ENCODE data around the gene PRPSAP1. TPM values are rescaled to one million over a fixed set of nuclear protein-coding genes. Genes with fewer than 3 reads are reported as not detected.

PRPSAP1 gene
- polyA plus RNA-seq, 4 donors, result 32.2 to 46.7 (median 33.7) TPM

DNA sequence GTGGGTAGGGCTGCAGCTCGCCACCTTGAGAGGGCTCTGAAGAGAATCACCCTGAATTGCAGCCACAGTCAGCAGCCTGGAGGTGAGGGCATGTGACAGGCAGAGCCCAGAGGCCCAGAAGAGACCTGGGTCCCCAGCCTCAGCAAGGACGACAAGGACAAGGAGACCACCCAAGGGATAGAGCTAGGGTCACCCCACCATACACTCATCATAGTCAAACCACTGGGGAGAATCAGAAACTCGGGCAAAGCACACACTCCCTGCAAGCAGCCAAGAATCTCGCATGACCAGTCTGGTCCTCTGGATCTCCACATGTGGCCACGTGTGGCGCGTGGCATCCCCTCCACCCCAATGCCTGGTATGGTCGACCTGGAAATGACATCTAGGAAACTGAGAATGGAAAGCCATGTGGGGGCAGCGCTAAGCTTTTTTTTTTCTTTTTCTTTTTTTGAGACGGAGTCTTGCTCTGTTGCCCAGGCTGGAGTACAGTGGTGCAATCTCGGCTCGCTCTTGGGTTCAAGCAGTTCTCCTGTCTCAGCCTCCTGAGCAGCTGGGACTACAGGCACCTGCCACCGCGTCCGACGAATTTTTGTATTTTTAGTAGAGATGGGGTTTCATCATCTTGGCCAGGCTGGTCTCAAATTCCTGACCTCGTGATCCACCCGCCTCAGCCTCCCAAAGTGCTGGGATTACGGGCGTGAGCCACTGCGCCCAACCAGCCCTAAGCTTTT, 26.1 kb upstream of the PRPSAP1 start:
- Histone ChIP-seq H3K27ac (ENCODE audit: low read depth in 1 of 3, low read length in 2 of 3) (no peak overlapping the region), H3K27me3 (ENCODE audit: control insufficient read depth in 3 of 3, insufficient read depth in 3 of 3, low read length in 3 of 3) (peaks cover 0 to 25% (median 0%) of the 10 kb centered on the region in 3 donors), H3K36me3 (ENCODE audit: control insufficient read depth in 3 of 3, insufficient read depth in 2 of 3, low read depth in 1 of 3, low read length in 3 of 3) (no peaks in the 10 kb centered on the region), H3K4me3 (ENCODE audit: low read depth in 1 of 3, low read length in 3 of 3) (no peak overlapping the region), H3K9me3 (ENCODE audit: control insufficient read depth in 2 of 2, insufficient read depth in 1 of 2, low read depth in 1 of 2, low read length in 1 of 2) (no peaks in the 10 kb centered on the region), H3K4me1 (ENCODE audit: control insufficient read depth in 3 of 3, insufficient read depth in 2 of 3, low read depth in 1 of 3, low read length in 2 of 3) (peaks cover 0 to 21% (median 0%) of the 10 kb centered on the region in 3 donors)
- FAIRE-seq, result no peak
- no peak for DNase-seq
- 84 to 92% (median 86%) methylated on average over 18 to 21 of the region's 21 CpGs for WGBS, 3 donors

- Histone ChIP-seq H3K4me3 (ENCODE audit: low read depth in 1 of 3, low read length in 3 of 3) (no peak overlapping the region), H3K27me3 (ENCODE audit: control insufficient read depth in 3 of 3, insufficient read depth in 3 of 3, low read length in 3 of 3) (peaks cover 0 to 21% (median 0%) of the 10 kb centered on the region in 3 donors), H3K9me3 (ENCODE audit: control insufficient read depth in 2 of 2, insufficient read depth in 1 of 2, low read depth in 1 of 2, low read length in 1 of 2) (no peaks in the 10 kb centered on the region), H3K27ac (ENCODE audit: low read depth in 1 of 3, low read length in 2 of 3) (no peak overlapping the region), H3K36me3 (ENCODE audit: control insufficient read depth in 3 of 3, insufficient read depth in 2 of 3, low read depth in 1 of 3, low read length in 3 of 3) (no peaks in the 10 kb centered on the region), H3K4me1 (ENCODE audit: control insufficient read depth in 3 of 3, insufficient read depth in 2 of 3, low read depth in 1 of 3, low read length in 2 of 3) (peaks cover 0 to 21% (median 0%) of the 10 kb centered on the region in 3 donors)
- FAIRE-seq (no peak), DNase-seq (no peak)
- WGBS, 3 donors, result 92 to 96% (median 93%) methylated on average over 11 of the region's 11 CpGs
Measured at GRCh38 chr17:76379275-76379641, 25.5 kb upstream of the PRPSAP1 start.

GRCh38 chr17:76378548-76379274, 25.0 kb upstream of the PRPSAP1 start:
- WGBS, 3 donors, result 79 to 89% (median 85%) methylated on average over 5 of the region's 5 CpGs
- no peak overlapping the region for H3K27ac ChIP-seq (ENCODE audit: low read depth in 1 of 3, low read length in 2 of 3)
- DNase-seq (no peak), FAIRE-seq (no peak)
- H3K27me3 ChIP-seq (ENCODE audit: control insufficient read depth in 3 of 3, insufficient read depth in 3 of 3, low read length in 3 of 3), result peaks cover 0 to 19% (median 0%) of the 10 kb centered on the region in 3 donors
- no peaks in the 10 kb centered on the region for H3K9me3 ChIP-seq (ENCODE audit: control insufficient read depth in 2 of 2, insufficient read depth in 1 of 2, low read depth in 1 of 2, low read length in 1 of 2)
- peaks cover 0 to 20% (median 0%) of the 10 kb centered on the region in 3 donors for H3K4me1 ChIP-seq (ENCODE audit: control insufficient read depth in 3 of 3, insufficient read depth in 2 of 3, low read depth in 1 of 3, low read length in 2 of 3)
- H3K4me3 ChIP-seq (ENCODE audit: low read depth in 1 of 3, low read length in 3 of 3), result no peak overlapping the region
- no peaks in the 10 kb centered on the region for H3K36me3 ChIP-seq (ENCODE audit: control insufficient read depth in 3 of 3, insufficient read depth in 2 of 3, low read depth in 1 of 3, low read length in 3 of 3)

- H3K4me1 ChIP-seq (ENCODE audit: control insufficient read depth in 3 of 3, insufficient read depth in 2 of 3, low read depth in 1 of 3, low read length in 2 of 3), result peaks cover 0 to 7% (median 0%) of the 10 kb centered on the region in 3 donors
- H3K27me3 ChIP-seq (ENCODE audit: control insufficient read depth in 3 of 3, insufficient read depth in 3 of 3, low read length in 3 of 3), result no peaks in the 10 kb centered on the region
- WGBS, 3 donors, result 56 to 60% (median 58%) methylated on average over 7 to 8 of the region's 8 CpGs
- no peaks in the 10 kb centered on the region for H3K36me3 ChIP-seq (ENCODE audit: control insufficient read depth in 3 of 3, insufficient read depth in 2 of 3, low read depth in 1 of 3, low read length in 3 of 3)
- no peak for FAIRE-seq
- no peak for DNase-seq
- no peak overlapping the region for H3K27ac ChIP-seq (ENCODE audit: low read depth in 1 of 3, low read length in 2 of 3)
- no peak overlapping the region for H3K4me3 ChIP-seq (ENCODE audit: low read depth in 1 of 3, low read length in 3 of 3)
- H3K9me3 ChIP-seq (ENCODE audit: control insufficient read depth in 2 of 2, insufficient read depth in 1 of 2, low read depth in 1 of 2, low read length in 1 of 2), result no peaks in the 10 kb centered on the region
Measured at GRCh38 chr17:76376318-76377133, 22.8 kb upstream of the PRPSAP1 start.

- no peak for DNase-seq
- FAIRE-seq, result no peak
- peaks cover 0 to 11% (median 0%) of the 10 kb centered on the region in 3 donors for H3K4me1 ChIP-seq (ENCODE audit: control insufficient read depth in 3 of 3, insufficient read depth in 2 of 3, low read depth in 1 of 3, low read length in 2 of 3)
- H3K9me3 ChIP-seq (ENCODE audit: control insufficient read depth in 2 of 2, insufficient read depth in 1 of 2, low read depth in 1 of 2, low read length in 1 of 2), result peaks cover 0 to 28% of the 10 kb centered on the region in 2 donors
- 88 to 91% (median 90%) methylated on average over 16 of the region's 16 CpGs for WGBS, 3 donors
- no peaks in the 10 kb centered on the region for H3K36me3 ChIP-seq (ENCODE audit: control insufficient read depth in 3 of 3, insufficient read depth in 2 of 3, low read depth in 1 of 3, low read length in 3 of 3)
- no peak overlapping the region for H3K4me3 ChIP-seq (ENCODE audit: low read depth in 1 of 3, low read length in 3 of 3)
- H3K27ac ChIP-seq (ENCODE audit: low read depth in 1 of 3, low read length in 2 of 3), result no peak overlapping the region
- no peaks in the 10 kb centered on the region for H3K27me3 ChIP-seq (ENCODE audit: control insufficient read depth in 3 of 3, insufficient read depth in 3 of 3, low read length in 3 of 3)
Measured at GRCh38 chr17:76371656-76372628, 18.2 kb upstream of the PRPSAP1 start.

DNA sequence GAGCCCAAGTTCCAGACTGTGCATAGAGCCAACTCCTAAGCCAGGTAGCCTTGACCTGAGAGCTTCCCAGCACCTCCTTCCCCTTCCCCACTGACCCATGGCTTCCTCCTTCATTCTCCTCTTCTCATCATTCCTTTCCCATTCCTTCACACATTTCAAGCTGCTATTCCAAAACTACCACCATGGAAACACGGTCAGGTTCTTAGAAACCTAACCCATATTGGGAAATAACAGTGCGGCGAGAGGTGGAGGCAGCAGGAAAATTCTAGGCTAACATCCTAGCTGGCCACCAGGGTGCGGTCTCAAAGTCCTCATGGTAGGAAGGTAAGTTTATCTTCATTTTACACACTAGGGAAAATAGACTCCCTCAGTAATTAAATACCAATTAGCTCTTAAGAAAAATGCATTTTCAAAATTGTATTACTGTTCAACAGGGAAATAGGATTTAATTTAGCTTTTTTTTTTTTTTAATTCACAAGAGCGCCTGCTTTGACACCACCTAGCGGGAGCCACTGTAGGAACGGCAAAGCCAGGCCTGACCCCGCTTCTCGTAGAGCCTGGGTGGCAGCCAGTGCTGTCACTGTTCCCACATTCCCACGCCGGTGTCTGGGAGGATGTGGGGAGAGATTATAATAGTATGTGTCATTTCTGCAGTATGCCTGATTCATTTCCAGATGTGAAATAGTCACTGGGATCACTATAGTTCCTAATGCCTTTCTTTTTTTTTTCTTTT, 16.7 kb upstream of the PRPSAP1 start:
- Histone ChIP-seq H3K27me3 (ENCODE audit: control insufficient read depth in 3 of 3, insufficient read depth in 3 of 3, low read length in 3 of 3) (no peaks in the 10 kb centered on the region), H3K27ac (ENCODE audit: low read depth in 1 of 3, low read length in 2 of 3) (no peak overlapping the region), H3K9me3 (ENCODE audit: control insufficient read depth in 2 of 2, insufficient read depth in 1 of 2, low read depth in 1 of 2, low read length in 1 of 2) (peaks cover 0 to 28% of the 10 kb centered on the region in 2 donors), H3K4me1 (ENCODE audit: control insufficient read depth in 3 of 3, insufficient read depth in 2 of 3, low read depth in 1 of 3, low read length in 2 of 3) (peaks cover 0 to 4% (median 0%) of the 10 kb centered on the region in 3 donors), H3K36me3 (ENCODE audit: control insufficient read depth in 3 of 3, insufficient read depth in 2 of 3, low read depth in 1 of 3, low read length in 3 of 3) (no peaks in the 10 kb centered on the region), H3K4me3 (ENCODE audit: low read depth in 1 of 3, low read length in 3 of 3) (no peak overlapping the region)
- 59 to 76% (median 72%) methylated on average over 11 of the region's 11 CpGs for WGBS, 3 donors
- FAIRE-seq, result no peak
- no peak for DNase-seq

DNA sequence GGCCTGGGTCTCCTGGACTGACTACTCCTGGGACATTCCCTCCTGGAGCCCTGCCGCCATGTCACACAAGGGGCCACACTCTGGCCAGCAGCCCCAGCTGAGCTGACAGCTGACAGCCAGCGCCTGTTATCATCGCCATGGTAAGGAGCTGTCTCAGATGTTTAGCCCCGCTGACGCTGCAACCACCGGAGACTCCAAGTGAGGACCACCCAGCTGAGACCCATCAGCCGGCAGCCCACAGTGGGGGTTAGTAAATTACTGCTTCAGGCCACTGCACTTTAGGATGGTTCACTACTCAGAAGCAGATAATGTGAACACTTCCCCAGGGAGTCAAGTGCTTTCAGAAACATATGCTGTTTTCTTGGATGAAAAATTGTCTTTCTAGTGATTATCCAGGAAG, 16.1 kb upstream of the PRPSAP1 start:
- H3K36me3 ChIP-seq (ENCODE audit: control insufficient read depth in 3 of 3, insufficient read depth in 2 of 3, low read depth in 1 of 3, low read length in 3 of 3), result no peaks in the 10 kb centered on the region
- WGBS, 3 donors, result 70 to 89% (median 87%) methylated on average over 7 of the region's 7 CpGs

More for the DNA sequence above, 16.1 kb upstream of the PRPSAP1 start:
- H3K9me3 ChIP-seq (ENCODE audit: control insufficient read depth in 2 of 2, insufficient read depth in 1 of 2, low read depth in 1 of 2, low read length in 1 of 2), result peaks cover 0 to 28% of the 10 kb centered on the region in 2 donors
- no peak for FAIRE-seq
- DNase-seq, result no peak
- no peak overlapping the region for H3K4me3 ChIP-seq (ENCODE audit: low read depth in 1 of 3, low read length in 3 of 3)
- H3K27me3 ChIP-seq (ENCODE audit: control insufficient read depth in 3 of 3, insufficient read depth in 3 of 3, low read length in 3 of 3), result no peaks in the 10 kb centered on the region
- H3K27ac ChIP-seq (ENCODE audit: low read depth in 1 of 3, low read length in 2 of 3), result no peak overlapping the region
- peaks cover 0 to 4% (median 0%) of the 10 kb centered on the region in 3 donors for H3K4me1 ChIP-seq (ENCODE audit: control insufficient read depth in 3 of 3, insufficient read depth in 2 of 3, low read depth in 1 of 3, low read length in 2 of 3)

All from small intestine (tissue), 7 donors.